Pulmonary artery endothelial cell (primary cell): Measurements from ENCODE around the gene UBE2G2. TPM values are rescaled to one million over a fixed set of nuclear protein-coding genes. Genes with fewer than 3 reads are reported as not detected.

Experiments used
- DNase-seq: peaks from one replicate; pipeline ENCODE4 v3.0.0-alpha.2; 2011; ENCODE audit warnings: low read depth, low spot score
- total RNA-seq: library from RNA; depleted of rRNA; stranded (reverse); fragments of >200 nt; gene quantifications from 2 replicates; pipeline ENCODE4 v1.2.3, GENCODE V29; 2014

UBE2G2 gene
- total RNA-seq, 1 donor from 2014 or later = 105 TPM

- DNase-seq = no peak
Measured at GRCh38 chr21:44730028-44730395, 71.6 kb downstream of the UBE2G2 start.

GRCh38 chr21:44729336-44730027 lies 72.1 kb downstream of the UBE2G2 start:
- no peak for DNase-seq

GRCh38 chr21:44728716-44729115 lies 72.9 kb downstream of the UBE2G2 start:
- no peak for DNase-seq

- DNase-seq = no peak
Measured at GRCh38 chr21:44727757-44728156, 73.9 kb downstream of the UBE2G2 start.

- no peak for DNase-seq
Measured at GRCh38 chr21:44727321-44727720, 74.3 kb downstream of the UBE2G2 start.

- no peak for DNase-seq
Measured at GRCh38 chr21:44726826-44727225, 74.8 kb downstream of the UBE2G2 start.

- no peak for DNase-seq
Measured at GRCh38 chr21:44724926-44725325, 76.7 kb downstream of the UBE2G2 start.

GRCh38 chr21:44724196-44724595 lies 77.4 kb downstream of the UBE2G2 start:
- DNase-seq = no peak

GRCh38 chr21:44723177-44724131 lies 78.2 kb downstream of the UBE2G2 start:
- no peak for DNase-seq

GRCh38 chr21:44722731-44723130 lies 78.9 kb downstream of the UBE2G2 start:
- no peak for DNase-seq

- DNase-seq = no peak
Measured at GRCh38 chr21:44720170-44720569, 81.5 kb downstream of the UBE2G2 start.

Other genes with a start within 250 kb of the UBE2G2 start
- not detected in 2 replicates for gene KRTAP10-3, start 243.0 kb downstream of the UBE2G2 start, total RNA-seq
- gene KRTAP10-4, start 228.1 kb downstream of the UBE2G2 start, total RNA-seq = not detected in 2 replicates
- gene KRTAP10-5, start 221.2 kb downstream of the UBE2G2 start, total RNA-seq = not detected in 2 replicates
- gene KRTAP10-6, start 209.3 kb downstream of the UBE2G2 start, total RNA-seq = not detected in 2 replicates
- gene KRTAP10-7, start 201.2 kb downstream of the UBE2G2 start, total RNA-seq = not detected in 2 replicates
- gene KRTAP10-8, start 189.7 kb downstream of the UBE2G2 start, total RNA-seq = not detected in 2 replicates
- not detected in 2 replicates for gene KRTAP10-9, start 174.7 kb downstream of the UBE2G2 start, total RNA-seq
- gene KRTAP10-10, start 164.5 kb downstream of the UBE2G2 start, total RNA-seq = not detected in 2 replicates
- gene KRTAP10-11, start 155.4 kb downstream of the UBE2G2 start, total RNA-seq = not detected in 2 replicates
- gene KRTAP12-4, start 147.2 kb downstream of the UBE2G2 start, total RNA-seq = not detected in 2 replicates
- gene KRTAP12-3, start 143.9 kb downstream of the UBE2G2 start, total RNA-seq = not detected in 2 replicates
- not detected in 2 replicates for gene KRTAP12-2, start 134.9 kb downstream of the UBE2G2 start, total RNA-seq
- gene KRTAP12-1, start 119.7 kb downstream of the UBE2G2 start, total RNA-seq = not detected in 2 replicates
- gene KRTAP10-12, start 104.6 kb downstream of the UBE2G2 start, total RNA-seq = not detected in 2 replicates
- gene TSPEAR, start 90.2 kb downstream of the UBE2G2 start, total RNA-seq = not detected in 2 replicates
- 101 and 113 TPM in 2 replicates for gene SUMO3, start 16.2 kb upstream of the UBE2G2 start, total RNA-seq
- gene PTTG1IP, start 71.9 kb upstream of the UBE2G2 start, total RNA-seq = 324 and 432 TPM in 2 replicates
- gene ITGB2, start 119.1 kb upstream of the UBE2G2 start, total RNA-seq = 0.07 and 0.13 TPM in 2 replicates
- gene SLX9, start 138.2 kb upstream of the UBE2G2 start, total RNA-seq = 33.6 and 33.8 TPM in 2 replicates